Stimulated activated naive CD4-positive, alpha-beta T cell treated with Interleukin-2 at 50 U/mL for 16 hours (primary cell): Measurements from ENCODE around the gene NMT1.

Experiments
- DNase-seq: peaks from one replicate; lab custom pipeline; 2025; lab: John Stamatoyannopoulos, UW

The NMT1 gene

GRCh38 chr17:45104907-45105624, 43.9 kb downstream of the NMT1 start:
- no peak for DNase-seq

GRCh38 chr17:45106096-45106495, 45.0 kb downstream of the NMT1 start:
- no peak for DNase-seq

- DNase-seq, result no peak
These were observed 45.5 kb downstream of the NMT1 start for GRCh38 chr17:45106582-45106981.

- no peak for DNase-seq
These were observed 46.3 kb downstream of the NMT1 start for GRCh38 chr17:45107293-45108010.

- no peak for DNase-seq
These were observed 46.9 kb downstream of the NMT1 start for GRCh38 chr17:45108051-45108450.

- no peak for DNase-seq
These were observed 47.7 kb downstream of the NMT1 start for GRCh38 chr17:45108595-45109521.

GRCh38 chr17:45110676-45111611, 49.8 kb downstream of the NMT1 start:
- DNase-seq, result no peak

GRCh38 chr17:45111850-45112249, 50.7 kb downstream of the NMT1 start:
- DNase-seq, result no peak

GRCh38 chr17:45112559-45113423, 51.7 kb downstream of the NMT1 start:
- DNase-seq, result no peak

- DNase-seq, result no peak
These were observed 52.3 kb downstream of the NMT1 start for GRCh38 chr17:45113424-45113754.

GRCh38 chr17:45114117-45114932, 53.2 kb downstream of the NMT1 start:
- DNase-seq, result no peak

- DNase-seq, result no peak
These were observed 54.0 kb downstream of the NMT1 start for GRCh38 chr17:45115015-45115625.

- DNase-seq, result no peak
These were observed 54.8 kb downstream of the NMT1 start for GRCh38 chr17:45115871-45116270.

- no peak for DNase-seq
These were observed 55.4 kb downstream of the NMT1 start for GRCh38 chr17:45116434-45117016.

GRCh38 chr17:45117334-45117733, 56.2 kb downstream of the NMT1 start:
- no peak for DNase-seq

- DNase-seq, result no peak
These were observed 56.9 kb downstream of the NMT1 start for GRCh38 chr17:45117848-45118646.

- DNase-seq, result no peak
These were observed 57.6 kb downstream of the NMT1 start for GRCh38 chr17:45118691-45119090.

- DNase-seq, result no peak
These were observed 58.8 kb downstream of the NMT1 start for GRCh38 chr17:45119964-45120363.
